SKM-1 treated with dmso at 0.1 percent for 144 hours (cell line): ENCODE results near the gene UQCRHL.
"Not testable (repeated sequence)": the region's sequence is repeated elsewhere in the genome, so short reads cannot be mapped to it uniquely, and the experiment has no call there.

Experiments
- DNase-seq: peaks from one replicate; lab custom pipeline; 2025; ENCODE audit not compliant: unreplicated experiment; lab: John Stamatoyannopoulos, UW

Gene UQCRHL

GRCh38 chr1:15835741-15836510, 28.5 kb upstream of the UQCRHL start:
- peak; percentile 98 for DNase-seq

DNA sequence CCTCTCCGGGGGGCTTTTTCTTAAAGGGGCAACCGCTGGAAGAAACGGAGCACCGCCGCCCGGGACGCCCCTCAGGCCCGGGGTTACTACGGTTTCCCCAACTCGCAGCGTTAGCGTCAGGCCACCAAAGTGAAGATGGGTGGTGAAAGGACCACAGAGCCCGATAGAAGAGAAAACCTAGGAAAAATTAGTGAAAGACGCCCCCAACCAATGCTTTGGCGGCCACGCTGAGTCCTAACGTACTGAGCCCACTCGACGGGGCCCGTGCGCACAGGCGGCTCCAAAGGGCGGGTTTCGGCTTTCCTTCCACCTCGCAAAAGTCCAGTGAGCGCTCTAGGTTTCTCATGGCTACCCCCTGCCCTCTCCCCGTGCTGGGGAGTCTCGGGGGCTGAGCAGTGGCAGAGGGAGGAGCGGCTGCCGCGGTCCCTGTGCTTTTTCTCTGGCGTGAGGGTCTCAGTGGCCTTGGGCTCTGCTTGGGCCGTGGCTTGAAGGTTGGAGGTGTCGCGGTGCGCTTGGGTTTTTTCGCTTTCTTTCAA, 27.8 kb upstream of the UQCRHL start:
- peak; percentile 51 for DNase-seq

DNA sequence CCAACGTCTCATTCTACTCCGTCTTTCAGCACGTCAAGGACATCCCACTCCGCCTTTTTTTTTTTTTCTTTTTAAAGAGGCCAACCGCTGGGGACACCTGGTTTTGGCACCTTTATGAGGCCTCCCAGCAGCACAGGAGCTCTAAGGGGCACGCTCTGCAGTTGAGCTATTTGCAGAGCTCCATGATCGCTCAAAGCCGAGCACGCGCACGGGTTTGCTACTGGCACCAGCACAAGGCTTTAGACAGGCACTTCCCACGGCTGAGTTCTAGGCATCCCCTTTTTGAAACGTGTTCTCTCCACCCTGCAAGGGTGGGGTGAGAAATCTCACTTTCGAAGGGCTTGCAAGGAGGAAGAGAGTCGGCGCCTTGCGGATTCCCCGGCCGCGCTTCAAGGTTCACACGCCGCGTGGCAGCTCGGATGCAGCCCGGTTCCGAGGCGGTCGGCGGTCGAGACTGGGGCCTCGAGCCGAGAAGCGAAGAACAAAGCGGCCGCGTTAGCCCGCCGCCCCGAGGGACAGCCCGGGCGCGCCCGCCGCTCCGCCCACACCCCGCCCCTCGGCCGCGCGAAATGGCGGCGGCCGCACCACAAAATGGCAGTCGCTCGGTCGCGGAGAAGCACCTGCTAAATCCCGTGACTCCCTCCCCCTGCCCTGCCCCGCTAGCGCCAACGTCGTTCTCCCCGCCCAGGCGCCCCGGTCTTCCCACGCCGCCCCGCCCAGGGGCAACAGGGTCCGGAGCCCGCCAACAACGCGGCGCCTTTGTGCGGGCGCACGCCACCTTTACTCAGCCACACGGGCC, 27.2 kb upstream of the UQCRHL start:
- peak; percentile 70 for DNase-seq

GRCh38 chr1:15833842-15834405, 26.5 kb upstream of the UQCRHL start:
- DNase-seq, result no peak

DNA sequence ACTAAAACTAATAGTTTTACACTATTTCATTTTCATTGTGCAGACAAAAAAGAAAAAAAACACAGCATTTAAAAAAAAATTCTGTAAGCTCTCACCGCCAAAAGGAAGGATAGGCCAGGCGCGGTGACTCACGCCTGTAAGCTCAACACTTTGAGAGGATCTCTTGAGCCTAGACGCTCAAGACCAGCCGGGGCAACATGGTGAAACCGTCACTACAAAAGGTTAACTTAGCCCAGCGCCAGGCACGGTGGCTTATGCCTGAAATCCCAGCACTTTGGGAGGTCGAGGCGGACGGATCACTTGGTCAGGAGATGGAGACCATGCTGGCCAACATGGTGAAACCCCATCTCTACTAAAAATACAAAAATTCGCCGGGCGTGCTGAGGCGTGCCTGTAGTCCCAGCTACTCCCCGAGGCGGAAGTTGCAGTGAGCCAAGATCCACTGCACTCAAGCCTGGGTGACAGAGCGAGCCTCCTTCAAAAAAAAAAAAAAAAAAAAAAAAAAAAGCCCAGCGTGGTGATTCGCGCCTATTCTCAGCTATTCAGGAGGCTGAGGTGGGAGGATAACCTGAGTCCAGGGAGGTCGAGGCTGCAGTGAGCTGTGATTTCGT, 25.7 kb upstream of the UQCRHL start:
- DNase-seq, result peak; percentile 65

GRCh38 chr1:15830258-15830657, 22.8 kb upstream of the UQCRHL start:
- DNase-seq, result no peak

- not testable (repeated sequence) for DNase-seq
Observed at GRCh38 chr1:15828931-15829330, 21.5 kb upstream of the UQCRHL start.

GRCh38 chr1:15827567-15827966, 20.1 kb upstream of the UQCRHL start:
- DNase-seq, result not testable (repeated sequence)

GRCh38 chr1:15826810-15827507, 19.5 kb upstream of the UQCRHL start:
- no peak for DNase-seq

DNA sequence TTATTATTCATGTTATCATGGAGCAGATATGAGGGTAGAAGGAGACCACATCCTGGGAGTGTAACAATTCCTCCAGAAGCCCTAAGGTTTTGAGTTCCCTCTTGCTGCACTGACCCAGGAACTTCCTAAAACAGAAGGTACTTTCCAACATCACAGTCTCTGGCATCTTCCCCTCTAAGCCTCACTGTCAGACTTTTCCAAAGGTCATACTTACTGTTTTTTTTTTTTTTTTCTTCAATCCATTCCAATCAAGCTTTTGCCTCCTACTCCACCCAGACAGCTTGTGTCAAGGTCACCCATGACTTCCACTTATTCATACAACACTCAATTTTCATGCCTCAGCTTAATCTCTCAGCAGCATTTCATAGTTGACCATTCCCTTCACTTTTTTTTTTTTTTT, 18.4 kb upstream of the UQCRHL start:
- DNase-seq, result no peak

DNA sequence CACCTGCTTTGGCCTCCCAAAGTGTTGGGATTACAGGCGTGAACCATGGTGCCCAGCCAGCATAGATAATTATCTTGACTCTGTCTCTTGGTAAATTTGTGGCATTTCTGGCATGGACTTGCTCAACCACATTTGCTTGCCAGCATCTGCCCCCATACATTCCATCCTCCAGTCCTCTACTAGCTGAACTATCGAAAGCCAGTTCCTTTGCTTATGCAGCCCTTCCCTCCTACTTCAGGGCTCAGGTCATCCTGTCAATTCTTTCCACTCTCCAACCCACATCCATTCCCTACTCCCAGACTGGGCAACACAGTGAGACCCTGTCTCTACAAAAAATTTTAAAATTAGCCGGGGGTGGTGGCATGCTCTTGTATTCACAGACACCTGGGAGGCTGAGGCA, 13.0 kb upstream of the UQCRHL start:
- no peak for DNase-seq

- no peak for DNase-seq
Observed at GRCh38 chr1:15816674-15817073, 9.2 kb upstream of the UQCRHL start.

DNA sequence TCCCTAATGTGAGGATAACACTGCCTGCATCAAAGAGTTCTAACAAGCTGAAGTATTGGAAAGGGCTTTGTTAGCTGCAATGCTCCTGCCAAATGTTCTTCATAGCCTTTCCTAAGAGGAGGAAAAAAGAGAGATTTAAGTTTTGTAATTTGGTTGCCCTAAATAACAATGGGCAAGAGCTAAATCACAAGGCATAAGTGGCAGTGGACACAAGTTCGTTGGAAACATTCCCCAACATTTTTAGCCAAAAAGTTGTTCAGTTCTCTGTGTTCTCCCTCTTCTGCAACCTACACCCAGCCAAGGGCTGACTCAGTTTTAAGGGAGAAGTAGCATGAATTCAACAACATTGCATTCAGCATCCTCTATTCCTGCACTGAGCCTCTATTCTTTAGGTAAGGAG, 2.6 kb upstream of the UQCRHL start:
- no peak for DNase-seq

DNA sequence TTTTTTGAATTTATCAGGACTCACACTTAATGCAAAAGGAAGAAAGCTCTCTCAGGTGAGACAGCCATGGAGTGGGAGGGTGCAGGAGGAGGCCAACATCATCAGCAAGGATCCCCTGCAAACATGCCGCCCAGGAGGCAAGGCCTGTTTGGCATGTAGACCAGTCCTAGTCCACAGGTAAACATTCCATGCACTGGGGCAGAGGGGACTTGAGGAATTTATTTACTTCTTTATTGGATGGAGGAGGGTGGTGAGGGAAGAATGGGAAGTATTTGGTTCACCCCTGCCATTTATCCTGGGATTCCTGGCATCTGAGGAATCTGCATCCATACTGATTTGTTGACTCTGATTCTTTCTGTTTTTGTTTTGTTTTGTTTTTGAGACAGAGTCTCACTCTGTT, 1.5 kb upstream of the UQCRHL start:
- no peak for DNase-seq

- DNase-seq, result no peak
Observed at GRCh38 chr1:15807121-15807520, 328 bp downstream of the UQCRHL start.

GRCh38 chr1:15804060-15804459, 3.4 kb downstream of the UQCRHL start:
- no peak for DNase-seq

- no peak for DNase-seq
Observed at GRCh38 chr1:15803380-15803779, 4.1 kb downstream of the UQCRHL start.

GRCh38 chr1:15802234-15802965, 5.0 kb downstream of the UQCRHL start:
- DNase-seq, result no peak

DNA sequence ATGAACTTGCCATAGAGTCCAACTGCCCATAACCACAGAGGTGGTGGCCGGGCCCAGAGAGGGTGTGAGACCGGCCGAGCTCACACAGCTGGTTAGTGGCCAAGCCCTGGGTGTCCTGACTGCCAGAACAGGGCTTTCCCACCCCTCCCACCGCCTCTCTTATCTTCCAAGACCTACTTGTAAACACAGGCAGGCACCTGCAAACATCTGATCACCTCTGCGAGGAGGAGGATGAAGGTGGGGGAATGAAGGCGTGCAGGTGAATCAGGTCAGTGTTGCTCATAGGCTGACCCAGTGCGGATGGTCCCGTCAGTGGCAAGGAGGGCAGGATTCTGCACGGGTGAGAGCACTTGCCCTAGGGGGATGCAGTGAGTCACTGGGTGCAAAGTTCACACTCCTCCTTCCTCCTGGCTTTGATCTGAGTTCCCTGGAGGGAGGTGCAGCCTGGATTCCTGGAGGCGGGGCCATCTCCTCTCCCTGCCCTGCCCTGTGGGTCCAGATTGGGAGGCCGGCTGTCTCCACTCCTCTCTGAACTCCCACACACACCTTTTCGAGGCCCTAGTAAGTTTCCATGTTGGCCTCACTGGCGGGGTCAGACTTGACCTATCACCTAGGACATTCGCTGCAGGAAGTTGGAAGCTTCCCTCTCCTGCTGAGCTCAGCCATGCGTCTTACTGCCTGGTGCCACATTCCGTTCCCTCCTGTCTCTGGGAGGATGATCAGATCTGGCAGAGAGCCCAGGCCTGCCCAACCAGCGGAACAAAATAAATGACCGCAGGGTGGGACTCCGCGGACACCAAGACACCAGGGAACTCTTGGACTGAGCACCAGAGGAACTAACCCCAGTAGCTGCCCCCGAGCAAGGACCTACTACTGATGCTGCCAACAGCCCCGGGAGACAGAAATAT, 7.3 kb downstream of the UQCRHL start:
- DNase-seq, result no peak
